Activated T-helper 1 cell treated with anti-CD3 and anti-CD28 coated beads, Interleukin-2, amount 50 U/mL, for 16 hours (primary cell): ENCODE data around the gene ASCC1.

Source experiments
- DNase-seq, 2 donors: peaks; one replicate each; pipeline ENCODE4 v3.0.0-alpha.2; 2020; ENCODE audit warnings: low read depth in 1 of 2, low spot score in 1 of 2

ASCC1 gene

GRCh38 chr10:72098836-72099599 lies 117.1 kb downstream of the ASCC1 start:
- DNase-seq: no peak

- DNase-seq: no peak
Measured at GRCh38 chr10:72098301-72098835, 117.7 kb downstream of the ASCC1 start.

- no peak for DNase-seq
Measured at GRCh38 chr10:72097448-72098300, 118.4 kb downstream of the ASCC1 start.

- no peak for DNase-seq
Measured at GRCh38 chr10:72096115-72097000, 119.7 kb downstream of the ASCC1 start.

- DNase-seq: no peak
Measured at GRCh38 chr10:72095195-72095594, 120.9 kb downstream of the ASCC1 start.

GRCh38 chr10:72094574-72094973 lies 121.5 kb downstream of the ASCC1 start:
- DNase-seq: no peak

GRCh38 chr10:72093450-72093849 lies 122.6 kb downstream of the ASCC1 start:
- DNase-seq: no peak

- DNase-seq: no peak
Measured at GRCh38 chr10:72092987-72093386, 123.1 kb downstream of the ASCC1 start.

- no peak for DNase-seq
Measured at GRCh38 chr10:72092171-72092924, 123.7 kb downstream of the ASCC1 start.

- no peak for DNase-seq
Measured at GRCh38 chr10:72090326-72090725, 125.8 kb downstream of the ASCC1 start.

- DNase-seq: no peak
Measured at GRCh38 chr10:72089618-72090017, 126.5 kb downstream of the ASCC1 start.

GRCh38 chr10:72088889-72089575 lies 127.0 kb downstream of the ASCC1 start:
- peak in 1 of 2 donors; percentile 39 for DNase-seq

GRCh38 chr10:72087969-72088888 lies 127.8 kb downstream of the ASCC1 start, which contains the start of gene SPOCK2:
TSS of gene SPOCK2 (minus strand) at chr10:72088551. CDS start at chr10:72088328, 223 bp downstream.
- DNase-seq: peak; percentile 47 to 59

- DNase-seq: no peak
Measured at GRCh38 chr10:72087392-72087968, 128.6 kb downstream of the ASCC1 start.

- DNase-seq: peak; percentile 48 to 66
Measured at GRCh38 chr10:72086466-72087391, 129.3 kb downstream of the ASCC1 start.

- DNase-seq: no peak
Measured at GRCh38 chr10:72085864-72086465, 130.1 kb downstream of the ASCC1 start.

- no peak for DNase-seq
Measured at GRCh38 chr10:72085166-72085565, 130.9 kb downstream of the ASCC1 start.
